CD4-positive, alpha-beta T cell (primary cell): ENCODE measurements around the gene MRAS. TPM values are rescaled to one million over a fixed set of nuclear protein-coding genes. Genes with fewer than 3 reads are reported as not detected.

Source experiments
- ATAC-seq: fragments of 200-7000 bp; cut with Tn5 transposase; one replicate; pipeline ENCODE4 v1.10.0; 2022; ENCODE audit warnings: mild to moderate bottlenecking; ENCODE audit not compliant: poor library complexity
- CTCF ChIA-PET: fragments of 350-600 bp; sonication (Branson Sonifier 250); formaldehyde crosslinking; loops from one replicate; lab custom pipeline; 2021; ENCODE audit warnings: antibody characterized with exemption, inconsistent platforms; lab: Charles Lee
- POLR2A ChIA-PET: fragments of 350-600 bp; sonication (Branson Sonifier 250); formaldehyde crosslinking; loops from one replicate; lab custom pipeline; 2021; ENCODE audit warnings: antibody characterized with exemption, inconsistent platforms; lab: Charles Lee
- DNase-seq, 14 experiments: peaks; one replicate each; pipeline ENCODE4 v3.0.0-alpha.2; 2013 to 2020; ENCODE audit warnings: mixed read lengths in 2 of 14
- H3K27ac ChIP-seq, 2 donors: one replicate each; pipeline versions ENCODE4 v1.5.1 to v1.7.0; 2013; ENCODE audit warnings: low read length in 2 of 2, low read depth in 1 of 2, mild to moderate bottlenecking in 1 of 2
- H3K27me3 ChIP-seq, 2 experiments: 1 replicate in 1 of 2; 2 replicates in 1 of 2; pipeline versions ENCODE4 v1.6.1 to v1.7.0; 2013; ENCODE audit warnings: low read length in 2 of 2, control low read depth in 1 of 2, mild to moderate bottlenecking in 1 of 2, moderate library complexity in 1 of 2; ENCODE audit not compliant: insufficient read depth in 2 of 2, control insufficient read depth in 1 of 2
- H3K36me3 ChIP-seq: one replicate; pipeline ENCODE4 v1.6.1; 2013; ENCODE audit warnings: low read length, control low read depth; ENCODE audit not compliant: insufficient read depth
- H3K4me1 ChIP-seq: one replicate; pipeline ENCODE4 v1.6.1; 2013; ENCODE audit warnings: low read length, control low read depth; ENCODE audit not compliant: insufficient read depth
- H3K4me3 ChIP-seq: one replicate; pipeline ENCODE4 v1.5.1; 2013; ENCODE audit warnings: mild to moderate bottlenecking, low read length, moderate library complexity
- H3K9me3 ChIP-seq, 2 experiments: 1 replicate in 1 of 2; 2 replicates in 1 of 2; pipeline versions ENCODE4 v1.6.1 to v1.7.0; 2013; ENCODE audit warnings: low read length in 2 of 2, mild to moderate bottlenecking in 2 of 2, control low read depth in 1 of 2, moderate library complexity in 1 of 2; ENCODE audit not compliant: control insufficient read depth in 1 of 2, insufficient read depth in 1 of 2
- H3K27ac Mint-ChIP-seq: one replicate; pipeline ENCODE4 v1.8.0; 2020; ENCODE audit warnings: mixed read lengths
- H3K27me3 Mint-ChIP-seq: one replicate; pipeline ENCODE4 v1.8.0; 2021; ENCODE audit warnings: mixed read lengths
- H3K36me3 Mint-ChIP-seq: one replicate; pipeline ENCODE4 v1.8.0; 2021; ENCODE audit warnings: low read depth, mixed read lengths
- H3K4me1 Mint-ChIP-seq: one replicate; pipeline ENCODE4 v1.8.0; 2021; ENCODE audit warnings: low read depth, mixed read lengths
- H3K4me3 Mint-ChIP-seq: one replicate; pipeline ENCODE4 v1.8.0; 2020; ENCODE audit warnings: mild to moderate bottlenecking, mixed read lengths
- H3K9me3 Mint-ChIP-seq: one replicate; pipeline ENCODE4 v1.8.0; 2020; ENCODE audit warnings: mixed read lengths
- intact Hi-C, 2 experiments: fragments of 100-400 bp; cut with DNase I in 1 of 2; cut with micrococcal nuclease in 1 of 2; formaldehyde crosslinking; loops; one replicate each; pipeline versions ENCODE4 v1.15.1 to v1.9.0; 2023 to 2025; cut with DNase I, micrococcal nuclease
- total RNA-seq, 174 experiments: library from RNA in 2 of 174; stranded (reverse) in 2 of 174; gene quantifications; one replicate each; pipeline ENCODE4 v1.2.3 and lab custom pipeline; 2021 to 2026
- TF ChIP-seq, protein P1 (sequence below): fragments of 200-600 bp; IDR thresholded peaks from one replicate; pipeline ENCODE4 v1.8.0; 2022; ENCODE audit warnings: antibody characterized with exemption, mild to moderate bottlenecking

MRAS gene
- total RNA-seq, 2 experiments from 2014 or later = 0.45 to 0.47 TPM

DNA sequence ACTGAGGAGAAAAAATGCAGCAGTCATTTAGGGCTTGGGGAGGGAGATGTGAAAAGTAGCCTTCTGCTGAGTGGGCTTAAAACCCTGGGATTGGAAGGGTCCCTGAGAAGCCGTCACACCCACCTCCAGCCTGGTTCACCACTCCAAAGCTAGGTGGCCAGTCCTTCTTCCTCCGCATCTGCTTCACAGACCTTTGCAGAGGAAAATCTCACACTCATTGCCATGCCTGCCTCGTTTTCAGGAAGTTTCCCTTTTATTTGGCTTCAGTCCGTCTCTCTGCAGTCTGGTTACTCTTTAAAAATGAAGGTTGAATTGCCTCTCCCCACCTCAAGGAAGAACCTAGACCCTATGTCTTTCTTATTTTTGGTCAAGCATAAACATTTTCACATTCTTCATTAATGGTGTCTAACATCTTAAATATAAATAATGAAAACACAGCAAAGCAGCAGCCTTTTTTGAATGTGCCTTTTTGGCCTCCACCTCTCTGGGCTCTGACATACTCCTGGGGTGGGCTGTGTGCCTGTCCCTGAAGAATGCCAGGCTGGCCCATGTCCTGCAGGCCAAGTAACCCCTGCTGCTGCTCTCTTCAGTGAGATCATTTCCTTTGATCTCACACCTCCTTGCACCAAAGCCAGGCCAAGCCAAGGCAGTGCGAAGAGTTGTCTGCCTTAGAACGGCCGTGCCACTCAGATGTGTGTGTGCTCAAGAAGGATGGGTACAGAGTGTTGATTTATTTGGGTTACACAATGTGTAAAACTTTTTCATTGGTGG is 11.0 kb downstream of the MRAS start:
- ATAC-seq (no peak), DNase-seq (no peak)
- H3K4me1 Mint-ChIP-seq = no peaks in the 10 kb centered on the region
- intact Hi-C loops = no loop called here
- H3K27ac Mint-ChIP-seq = no peak overlapping the region
- Histone ChIP-seq H3K4me3 (no peak overlapping the region), H3K36me3 (no peaks in the 10 kb centered on the region), H3K4me1 (no peaks in the 10 kb centered on the region), H3K27ac (no peak overlapping the region), H3K9me3 (no peaks in the 10 kb centered on the region), H3K27me3 (no peaks in the 10 kb centered on the region)
- H3K4me3 Mint-ChIP-seq = no peak overlapping the region
- TF ChIP-seq, protein P1, sequence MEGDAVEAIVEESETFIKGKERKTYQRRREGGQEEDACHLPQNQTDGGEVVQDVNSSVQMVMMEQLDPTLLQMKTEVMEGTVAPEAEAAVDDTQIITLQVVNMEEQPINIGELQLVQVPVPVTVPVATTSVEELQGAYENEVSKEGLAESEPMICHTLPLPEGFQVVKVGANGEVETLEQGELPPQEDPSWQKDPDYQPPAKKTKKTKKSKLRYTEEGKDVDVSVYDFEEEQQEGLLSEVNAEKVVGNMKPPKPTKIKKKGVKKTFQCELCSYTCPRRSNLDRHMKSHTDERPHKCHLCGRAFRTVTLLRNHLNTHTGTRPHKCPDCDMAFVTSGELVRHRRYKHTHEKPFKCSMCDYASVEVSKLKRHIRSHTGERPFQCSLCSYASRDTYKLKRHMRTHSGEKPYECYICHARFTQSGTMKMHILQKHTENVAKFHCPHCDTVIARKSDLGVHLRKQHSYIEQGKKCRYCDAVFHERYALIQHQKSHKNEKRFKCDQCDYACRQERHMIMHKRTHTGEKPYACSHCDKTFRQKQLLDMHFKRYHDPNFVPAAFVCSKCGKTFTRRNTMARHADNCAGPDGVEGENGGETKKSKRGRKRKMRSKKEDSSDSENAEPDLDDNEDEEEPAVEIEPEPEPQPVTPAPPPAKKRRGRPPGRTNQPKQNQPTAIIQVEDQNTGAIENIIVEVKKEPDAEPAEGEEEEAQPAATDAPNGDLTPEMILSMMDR = no peak
- CTCF ChIA-PET = no interaction called here
- POLR2A ChIA-PET = no interaction called here
- H3K36me3 Mint-ChIP-seq = no peaks in the 10 kb centered on the region
- no peaks in the 10 kb centered on the region for H3K9me3 Mint-ChIP-seq
- peaks cover 4% of the 10 kb centered on the region for H3K27me3 Mint-ChIP-seq

DNA sequence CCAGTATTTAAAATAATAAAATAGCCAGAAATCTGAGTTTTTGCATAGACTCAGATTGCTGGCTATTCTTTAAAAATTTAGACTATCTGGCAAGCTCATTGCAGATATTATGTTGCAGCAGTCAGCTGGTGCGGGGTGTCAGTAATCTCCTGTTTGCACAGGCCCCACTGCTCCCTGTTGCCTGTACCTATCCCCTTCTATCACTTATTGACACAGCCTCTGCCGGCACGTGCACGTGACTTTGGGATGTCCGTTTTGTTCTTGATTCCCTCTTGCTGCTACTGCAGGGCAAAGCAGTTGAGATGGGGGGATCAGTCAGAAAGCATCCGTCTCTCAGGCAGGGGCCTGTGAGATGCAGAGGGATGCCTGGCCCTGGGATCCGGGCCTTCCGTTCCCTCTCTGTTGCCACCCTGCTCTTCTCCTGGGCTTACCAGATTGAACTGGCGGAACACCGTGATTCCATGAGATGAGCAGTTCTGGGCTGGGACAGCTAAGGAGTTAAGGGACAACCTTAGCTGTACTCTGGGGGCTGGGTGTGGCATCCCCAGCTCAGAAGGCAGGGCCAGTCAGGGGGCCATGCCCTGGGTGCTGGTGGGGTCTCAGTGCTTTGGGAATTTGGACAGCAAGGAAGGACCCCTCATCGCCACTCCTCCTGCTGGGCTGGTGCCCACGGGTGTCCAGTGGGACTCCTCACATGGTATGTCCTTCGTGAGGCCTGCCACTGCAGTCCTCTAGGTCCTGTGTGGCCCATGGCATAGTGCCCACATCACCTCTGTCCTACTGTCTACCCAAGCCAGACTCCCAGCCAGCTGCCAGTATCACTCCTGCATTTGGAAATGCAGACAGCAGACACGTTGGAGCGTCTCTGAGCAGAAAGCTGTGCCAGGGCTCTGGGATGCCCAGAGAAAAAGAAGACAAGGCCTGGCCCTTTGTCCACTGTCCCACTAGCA is 11.8 kb downstream of the MRAS start:
- H3K27ac Mint-ChIP-seq = no peak overlapping the region
- intact Hi-C loops = no loop called here
- Histone ChIP-seq H3K4me3 (no peak overlapping the region), H3K4me1 (no peaks in the 10 kb centered on the region), H3K9me3 (no peaks in the 10 kb centered on the region), H3K36me3 (no peaks in the 10 kb centered on the region), H3K27me3 (no peaks in the 10 kb centered on the region), H3K27ac (no peak overlapping the region)
- DNase-seq (no peak), ATAC-seq (no peak)
- H3K9me3 Mint-ChIP-seq = no peaks in the 10 kb centered on the region
- TF ChIP-seq, protein P1 = no peak
- no peaks in the 10 kb centered on the region for H3K36me3 Mint-ChIP-seq
- H3K27me3 Mint-ChIP-seq = peaks cover 4% of the 10 kb centered on the region
- POLR2A ChIA-PET = no interaction called here
- no peaks in the 10 kb centered on the region for H3K4me1 Mint-ChIP-seq
- no peak overlapping the region for H3K4me3 Mint-ChIP-seq
- CTCF ChIA-PET = no interaction called here

DNA sequence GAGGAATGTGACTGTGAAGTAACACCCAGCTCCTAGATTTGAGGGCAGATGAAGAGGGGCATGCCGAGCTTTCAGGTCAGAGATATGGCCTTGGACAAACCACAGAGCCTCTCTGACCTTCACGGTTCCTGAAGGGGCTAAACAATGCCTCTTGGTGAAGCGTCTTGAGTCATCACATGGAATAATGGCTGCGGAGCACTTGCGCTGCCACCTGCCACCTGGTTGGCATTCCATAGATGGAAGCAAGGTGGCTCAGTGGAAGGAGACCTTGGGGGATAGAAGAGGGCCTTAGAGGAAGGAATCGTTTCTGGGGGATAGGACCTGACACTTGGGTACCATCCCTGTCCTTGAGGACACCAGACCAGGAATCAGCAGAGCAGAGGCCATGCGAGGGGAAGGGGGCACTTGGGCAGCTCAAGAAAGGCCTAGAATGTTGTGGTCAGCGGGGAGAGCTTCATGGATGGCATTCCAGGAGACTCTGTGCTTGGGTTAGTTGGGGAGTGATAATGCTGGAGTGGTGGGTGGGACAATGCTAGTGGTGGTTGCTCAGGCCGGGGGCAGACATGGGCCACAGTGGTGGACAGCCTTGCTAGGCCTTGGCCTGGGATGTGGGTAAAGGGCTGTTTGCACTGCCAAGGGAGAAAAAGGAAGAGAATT is 12.6 kb downstream of the MRAS start:
- no peaks in the 10 kb centered on the region for H3K36me3 Mint-ChIP-seq
- Histone ChIP-seq H3K27me3 (no peaks in the 10 kb centered on the region), H3K4me1 (no peaks in the 10 kb centered on the region), H3K36me3 (no peaks in the 10 kb centered on the region), H3K9me3 (no peaks in the 10 kb centered on the region), H3K27ac (no peak overlapping the region), H3K4me3 (no peak overlapping the region)
- ATAC-seq = no peak
- no peak overlapping the region for H3K27ac Mint-ChIP-seq
- no peak overlapping the region for H3K4me3 Mint-ChIP-seq
- TF ChIP-seq, protein P1 = no peak
- intact Hi-C loops = no loop called here
- ChIA-PET POLR2A (no interaction called here), CTCF (no interaction called here)
- no peaks in the 10 kb centered on the region for H3K4me1 Mint-ChIP-seq
- H3K27me3 Mint-ChIP-seq = peaks cover 4% of the 10 kb centered on the region
- no peak for DNase-seq
- no peaks in the 10 kb centered on the region for H3K9me3 Mint-ChIP-seq
